HFFc6 (cell line): ENCODE measurements around the gene PACSIN3. TPM values are rescaled to one million over a fixed set of nuclear protein-coding genes. Genes with fewer than 3 reads are reported as not detected.
A peak's percentile ranks its signal among the peaks of the same experiment; 100 is the strongest.

ENCODE experiments used
- DNase-seq: peaks from one replicate; pipeline ENCODE4 v3.0.0-alpha.2; 2018
- H3K27ac Mint-ChIP-seq: 2 replicates; pipeline ENCODE4 v1.8.0; 2020; ENCODE audit warnings: mild to moderate bottlenecking, mixed read lengths
- H3K27me3 Mint-ChIP-seq: 2 replicates; pipeline ENCODE4 v1.8.0; 2021; ENCODE audit warnings: mild to moderate bottlenecking, moderate library complexity, mixed read lengths; ENCODE audit not compliant: insufficient read depth
- H3K36me3 Mint-ChIP-seq: 2 replicates; pipeline ENCODE4 v1.8.0; 2021; ENCODE audit warnings: low read depth, mixed read lengths
- H3K4me1 Mint-ChIP-seq: 2 replicates; pipeline ENCODE4 v1.8.0; 2020; ENCODE audit warnings: low read depth, mixed read lengths
- H3K4me3 Mint-ChIP-seq: 2 replicates; pipeline ENCODE4 v1.8.0; 2020; ENCODE audit warnings: mild to moderate bottlenecking, moderate library complexity, mixed read lengths
- H3K9me3 Mint-ChIP-seq: 2 replicates; pipeline ENCODE4 v1.8.0; 2020; ENCODE audit warnings: mild to moderate bottlenecking, mixed read lengths
- total RNA-seq, 6 experiments: library from RNA; stranded (reverse); fragmentation: NEBNext Ultra II Directional; extraction: Animal tissue kit (Norgen Biotek cat#: 25700); gene quantifications; 2 replicates in 1 of 6; 3 replicates in 5 of 6; pipeline ENCODE4 v1.2.3, GENCODE V29; 2021
- TF ChIP-seq, protein P1 (sequence below): fragments of 200-600 bp; sonication (generic); IDR thresholded peaks from 2 replicates; pipeline ENCODE4 v1.5.0; 2021; ENCODE audit warnings: antibody characterized with exemption, mild to moderate bottlenecking

The PACSIN3 gene
- total RNA-seq, 6 experiments from 2014 or later: 10.3 to 30.9 (median 22.1) TPM

GRCh38 chr11:47184711-47185304, 1.4 kb downstream of the PACSIN3 start:
- H3K36me3 Mint-ChIP-seq: no peaks in the 10 kb centered on the region
- no peak for DNase-seq
- H3K4me1 Mint-ChIP-seq: peaks cover 27% of the 10 kb centered on the region
- peak overlapping the region; percentile 84 for H3K4me3 Mint-ChIP-seq
- H3K27me3 Mint-ChIP-seq: peaks cover 4% of the 10 kb centered on the region; the same call in 1 of the 2 replicates
- peak overlapping the region; percentile 63 for H3K27ac Mint-ChIP-seq
- H3K9me3 Mint-ChIP-seq: no peaks in the 10 kb centered on the region
- TF ChIP-seq, protein P1, sequence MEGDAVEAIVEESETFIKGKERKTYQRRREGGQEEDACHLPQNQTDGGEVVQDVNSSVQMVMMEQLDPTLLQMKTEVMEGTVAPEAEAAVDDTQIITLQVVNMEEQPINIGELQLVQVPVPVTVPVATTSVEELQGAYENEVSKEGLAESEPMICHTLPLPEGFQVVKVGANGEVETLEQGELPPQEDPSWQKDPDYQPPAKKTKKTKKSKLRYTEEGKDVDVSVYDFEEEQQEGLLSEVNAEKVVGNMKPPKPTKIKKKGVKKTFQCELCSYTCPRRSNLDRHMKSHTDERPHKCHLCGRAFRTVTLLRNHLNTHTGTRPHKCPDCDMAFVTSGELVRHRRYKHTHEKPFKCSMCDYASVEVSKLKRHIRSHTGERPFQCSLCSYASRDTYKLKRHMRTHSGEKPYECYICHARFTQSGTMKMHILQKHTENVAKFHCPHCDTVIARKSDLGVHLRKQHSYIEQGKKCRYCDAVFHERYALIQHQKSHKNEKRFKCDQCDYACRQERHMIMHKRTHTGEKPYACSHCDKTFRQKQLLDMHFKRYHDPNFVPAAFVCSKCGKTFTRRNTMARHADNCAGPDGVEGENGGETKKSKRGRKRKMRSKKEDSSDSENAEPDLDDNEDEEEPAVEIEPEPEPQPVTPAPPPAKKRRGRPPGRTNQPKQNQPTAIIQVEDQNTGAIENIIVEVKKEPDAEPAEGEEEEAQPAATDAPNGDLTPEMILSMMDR: no peak

DNA sequence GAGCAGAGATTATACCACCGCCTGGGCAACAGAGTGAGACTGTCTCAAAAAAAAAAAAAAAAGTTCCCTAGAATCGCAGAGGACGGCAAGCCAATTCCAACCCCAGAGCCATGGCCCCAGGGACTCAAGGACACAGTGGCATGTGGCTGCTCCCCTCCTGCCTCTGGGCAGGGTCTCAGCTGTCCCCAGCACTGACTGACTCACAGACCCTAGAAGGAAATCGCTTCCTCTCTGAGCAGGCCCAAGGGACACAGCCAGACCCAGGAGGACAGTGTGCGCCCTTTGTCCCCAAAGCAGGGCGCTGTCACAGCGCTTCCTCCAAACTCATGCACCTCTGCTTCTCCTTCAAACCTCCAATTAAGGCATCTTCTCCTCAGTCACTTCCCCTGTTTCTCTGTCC, 2.3 kb downstream of the PACSIN3 start:
- peaks cover 4% of the 10 kb centered on the region; the same call in 1 of the 2 replicates for H3K27me3 Mint-ChIP-seq
- no peaks in the 10 kb centered on the region for H3K9me3 Mint-ChIP-seq
- DNase-seq: no peak
- peaks cover 19% of the 10 kb centered on the region for H3K4me1 Mint-ChIP-seq
- no peak overlapping the region for H3K4me3 Mint-ChIP-seq
- H3K36me3 Mint-ChIP-seq: no peaks in the 10 kb centered on the region
- TF ChIP-seq, protein P1: no peak
- H3K27ac Mint-ChIP-seq: no peak overlapping the region

- Mint-ChIP-seq H3K9me3 (no peaks in the 10 kb centered on the region), H3K27me3 (peaks cover 4% of the 10 kb centered on the region; the same call in 1 of the 2 replicates), H3K36me3 (no peaks in the 10 kb centered on the region), H3K27ac (no peak overlapping the region), H3K4me1 (peaks cover 18% of the 10 kb centered on the region; the same call in 1 of the 2 replicates), H3K4me3 (no peak overlapping the region)
- TF ChIP-seq, protein P1: no peak
- no peak for DNase-seq
These were observed 3.0 kb downstream of the PACSIN3 start for GRCh38 chr11:47183031-47183856.

GRCh38 chr11:47182380-47182779, 3.9 kb downstream of the PACSIN3 start:
- TF ChIP-seq, protein P1: no peak
- H3K27ac Mint-ChIP-seq: no peak overlapping the region
- no peaks in the 10 kb centered on the region for H3K36me3 Mint-ChIP-seq
- H3K9me3 Mint-ChIP-seq: no peaks in the 10 kb centered on the region
- H3K4me3 Mint-ChIP-seq: no peak overlapping the region
- H3K27me3 Mint-ChIP-seq: peaks cover 4% of the 10 kb centered on the region; the same call in 1 of the 2 replicates
- DNase-seq: no peak
- H3K4me1 Mint-ChIP-seq: peaks cover 17% of the 10 kb centered on the region

- DNase-seq: no peak
- H3K4me1 Mint-ChIP-seq: peaks cover 18% of the 10 kb centered on the region
- peaks cover 2% of the 10 kb centered on the region; the same call in 1 of the 2 replicates for H3K27me3 Mint-ChIP-seq
- TF ChIP-seq, protein P1: no peak
- peaks cover under 1% of the 10 kb centered on the region; the same call in 1 of the 2 replicates for H3K36me3 Mint-ChIP-seq
- no peak overlapping the region for H3K4me3 Mint-ChIP-seq
- H3K27ac Mint-ChIP-seq: no peak overlapping the region
- H3K9me3 Mint-ChIP-seq: no peaks in the 10 kb centered on the region
These were observed 5.0 kb downstream of the PACSIN3 start for GRCh38 chr11:47181271-47181670.
